ENCODE measurements around the gene ATXN1.
"Not testable (repeated sequence)": the region's sequence is repeated elsewhere in the genome, so short reads cannot be mapped to it uniquely, and the experiment has no call there.

The ATXN1 gene

DNA sequence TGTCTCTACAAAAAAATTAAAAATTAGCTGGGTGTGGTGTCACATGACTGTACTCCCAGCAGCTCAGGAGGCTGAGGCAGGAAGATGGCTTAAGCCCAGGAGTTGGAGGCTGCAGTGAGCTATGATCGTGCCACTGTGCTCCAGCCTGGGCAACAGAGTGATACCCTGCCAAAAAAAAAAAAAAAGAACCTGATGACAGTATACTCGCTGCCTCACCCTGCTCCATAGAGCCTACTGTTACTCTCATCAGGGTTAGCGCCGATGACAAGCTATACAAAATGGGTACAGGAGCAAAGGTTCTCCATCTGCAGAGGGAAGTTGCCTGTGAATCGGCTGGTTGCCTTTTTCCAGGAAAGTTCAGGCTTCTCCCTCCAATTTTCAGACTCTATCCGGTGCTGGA lies 469.5 kb downstream of the ATXN1 start:
- no peak for DNase-seq

DNA sequence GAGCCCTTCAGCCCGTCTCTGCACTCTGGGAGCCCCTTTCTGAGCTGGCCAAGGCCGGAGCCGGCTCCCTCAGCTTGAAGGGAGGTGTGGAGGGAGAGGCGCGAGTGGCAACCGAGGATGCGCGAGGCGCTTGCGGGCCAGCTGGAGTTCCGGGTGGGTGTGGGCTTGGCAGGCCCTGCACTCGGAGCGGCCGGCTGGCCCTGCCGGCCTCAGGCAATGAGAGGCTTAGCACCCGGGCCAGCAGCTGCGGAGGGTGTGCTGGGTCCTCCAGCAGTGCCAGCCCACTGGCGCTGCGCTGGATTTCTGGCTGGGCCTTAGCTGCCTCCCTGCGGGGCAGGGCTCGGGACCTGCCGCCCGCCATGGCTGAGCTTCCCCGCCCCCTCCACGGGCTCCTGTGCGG lies 473.1 kb downstream of the ATXN1 start:
- no peak for DNase-seq

DNA sequence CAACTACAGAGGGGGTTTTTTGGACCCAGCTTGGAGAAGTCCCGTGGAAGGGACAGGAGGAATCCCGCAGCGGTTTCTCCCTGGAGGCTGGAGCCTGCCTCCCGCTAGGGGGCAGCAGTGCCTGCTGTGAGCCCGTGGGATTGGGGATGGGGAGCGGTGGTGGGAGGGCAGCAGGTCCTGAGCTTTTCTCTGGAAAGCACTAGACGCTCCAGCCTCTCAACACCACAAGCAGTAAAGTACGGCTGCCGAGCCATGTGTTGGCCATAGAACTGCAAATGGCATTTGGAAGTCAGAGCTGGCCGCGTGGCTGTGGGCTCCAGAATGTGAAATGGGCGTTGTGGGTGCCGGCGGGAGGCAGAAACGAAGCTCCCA lies 475.1 kb downstream of the ATXN1 start:
- peak; percentile 59 for DNase-seq

DNA sequence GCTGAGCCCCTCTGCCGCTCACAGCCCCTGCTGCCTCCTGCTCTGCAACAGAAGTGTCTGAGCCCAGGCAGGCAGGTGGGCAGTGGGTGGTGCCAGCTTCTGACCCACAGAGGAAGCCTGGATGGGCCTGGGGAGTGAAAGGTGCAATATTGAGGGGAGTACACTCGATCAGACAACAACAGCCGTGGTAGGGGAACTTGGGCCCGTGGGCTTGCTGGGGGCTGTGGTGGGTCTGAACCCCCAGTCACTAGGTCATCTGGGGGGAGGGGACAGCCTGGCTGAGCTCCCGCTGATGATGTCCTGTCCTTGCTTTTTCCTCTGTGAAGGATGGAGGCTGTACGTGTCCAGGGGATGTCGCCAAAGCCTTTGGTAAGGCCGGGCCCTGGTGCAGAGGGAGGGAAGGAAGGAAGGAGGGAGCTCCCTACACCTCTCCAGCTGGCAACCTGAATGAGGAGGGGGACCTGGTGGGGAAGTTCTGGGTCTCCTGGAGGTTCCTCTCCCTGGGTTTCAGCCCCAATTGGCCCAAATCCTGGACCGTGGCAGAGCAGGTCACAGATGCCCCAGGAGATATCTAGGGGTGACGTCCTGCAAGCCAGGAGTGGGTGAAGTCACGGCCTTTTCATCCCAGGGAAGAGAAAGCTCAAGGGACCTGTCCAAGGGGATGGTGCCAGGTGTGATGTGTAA lies 475.7 kb downstream of the ATXN1 start:
- DNase-seq: no peak

DNA sequence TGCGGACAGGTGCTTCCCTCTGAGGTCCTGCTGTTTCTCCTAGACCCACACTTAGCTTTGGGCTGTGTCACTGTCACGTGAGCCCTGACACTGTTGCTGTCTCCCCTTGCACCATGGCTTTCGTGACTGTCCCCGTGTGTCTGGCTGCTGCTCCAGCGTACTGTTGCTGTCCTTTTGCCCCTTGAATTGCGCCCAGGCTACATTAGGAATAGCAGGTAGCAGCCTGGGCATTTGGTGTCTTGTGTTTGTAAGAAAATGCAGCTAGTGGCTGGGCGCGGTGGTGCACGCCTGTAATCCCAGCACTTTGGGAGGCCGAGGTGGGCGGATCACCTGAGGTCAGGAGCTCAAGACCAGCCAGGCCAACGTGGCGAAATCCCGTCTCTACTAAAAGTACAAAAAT lies 476.8 kb downstream of the ATXN1 start:
- no peak for DNase-seq

DNA sequence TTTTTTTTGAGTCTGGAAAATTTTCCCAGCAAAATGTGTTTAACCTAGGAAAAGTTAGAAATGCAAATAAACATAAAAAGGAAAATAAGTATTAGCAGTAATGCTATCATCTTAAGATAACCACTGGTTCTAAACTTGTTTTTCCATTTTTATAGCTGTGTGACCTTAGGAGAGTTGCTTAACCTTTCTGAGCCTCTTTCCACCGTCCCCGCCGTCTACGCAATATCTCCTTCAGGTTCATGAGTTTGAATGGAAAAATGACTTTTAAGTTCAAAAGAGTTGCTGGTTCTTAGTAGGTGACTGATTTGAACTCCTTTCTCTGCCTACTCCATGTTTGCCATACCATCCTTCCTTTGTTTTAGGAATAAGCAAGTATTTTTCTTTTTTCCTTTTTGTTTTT lies 478.9 kb downstream of the ATXN1 start:
- no peak for DNase-seq

DNA sequence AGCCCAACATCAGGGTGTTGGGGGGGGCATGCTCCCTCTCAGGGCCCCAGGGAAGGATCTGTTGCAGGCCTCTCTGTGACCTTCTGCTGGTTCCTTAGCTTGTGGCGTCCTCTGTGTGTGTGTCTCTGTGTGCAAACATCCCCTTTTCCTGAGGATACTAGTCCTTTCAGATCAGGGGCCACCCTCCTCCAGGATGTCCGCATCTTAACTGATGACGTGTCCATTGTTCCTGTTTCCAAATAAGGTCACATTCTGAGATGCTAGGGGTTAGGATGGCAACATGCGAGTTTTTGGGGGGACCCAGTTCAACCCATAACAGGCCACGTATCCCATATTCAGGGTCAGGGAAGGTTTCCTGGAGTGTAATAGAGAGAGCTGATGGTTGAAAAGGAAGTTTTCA lies 482.0 kb downstream of the ATXN1 start:
- DNase-seq: no peak

DNA sequence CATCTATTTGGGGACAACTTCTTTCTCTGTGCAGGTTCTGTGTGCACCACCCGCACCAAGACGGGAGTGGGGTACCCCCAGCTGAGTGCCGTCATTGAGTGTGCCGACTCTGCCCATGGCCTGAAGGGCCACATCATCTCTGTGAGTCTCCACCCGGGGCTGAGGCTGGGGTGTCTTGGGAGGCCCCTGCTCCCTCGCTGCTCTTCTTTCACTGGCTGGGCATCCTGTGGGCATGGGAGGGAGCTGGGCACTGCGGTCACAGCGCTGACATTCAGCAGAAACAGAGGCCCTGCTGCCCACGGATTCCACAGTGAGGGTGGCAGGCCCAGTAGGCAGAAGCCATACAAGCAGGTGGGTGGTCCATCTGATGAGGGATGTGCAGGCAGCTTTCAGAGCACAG lies 482.5 kb downstream of the ATXN1 start:
- no peak for DNase-seq

DNA sequence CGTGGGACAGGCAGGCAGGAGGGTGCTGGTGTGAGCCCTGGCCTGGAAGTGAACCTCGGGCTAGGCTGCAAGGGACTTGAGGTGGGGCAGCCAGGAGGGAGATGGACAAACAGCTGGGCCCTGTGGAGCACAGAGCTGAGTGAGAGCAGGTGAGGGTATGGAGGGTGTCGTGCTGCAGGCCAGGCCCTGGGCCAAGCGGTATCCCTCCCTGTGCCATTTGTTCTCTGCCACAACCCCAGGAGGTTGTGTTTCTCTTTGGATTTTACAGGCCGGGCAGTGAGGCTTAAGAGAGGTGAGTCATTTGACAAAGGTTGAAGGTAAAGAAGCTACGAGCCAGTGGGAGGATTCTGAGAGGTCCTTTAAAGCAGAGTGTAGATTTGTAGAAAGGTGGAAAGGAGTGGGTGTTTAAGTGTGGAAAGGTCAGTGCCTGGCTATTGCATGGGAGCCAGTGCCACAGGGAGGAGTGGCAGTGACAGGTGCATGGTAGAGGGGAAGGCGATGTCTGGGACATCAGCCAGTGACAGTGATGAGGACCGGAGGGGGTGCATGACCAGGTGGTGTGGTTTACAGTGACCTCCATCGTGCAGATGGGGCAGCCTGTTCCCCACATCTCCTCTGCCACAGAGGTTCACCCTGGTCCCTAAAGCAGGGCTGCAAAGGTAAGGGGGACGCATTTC lies 483.1 kb downstream of the ATXN1 start:
- DNase-seq: no peak

DNA sequence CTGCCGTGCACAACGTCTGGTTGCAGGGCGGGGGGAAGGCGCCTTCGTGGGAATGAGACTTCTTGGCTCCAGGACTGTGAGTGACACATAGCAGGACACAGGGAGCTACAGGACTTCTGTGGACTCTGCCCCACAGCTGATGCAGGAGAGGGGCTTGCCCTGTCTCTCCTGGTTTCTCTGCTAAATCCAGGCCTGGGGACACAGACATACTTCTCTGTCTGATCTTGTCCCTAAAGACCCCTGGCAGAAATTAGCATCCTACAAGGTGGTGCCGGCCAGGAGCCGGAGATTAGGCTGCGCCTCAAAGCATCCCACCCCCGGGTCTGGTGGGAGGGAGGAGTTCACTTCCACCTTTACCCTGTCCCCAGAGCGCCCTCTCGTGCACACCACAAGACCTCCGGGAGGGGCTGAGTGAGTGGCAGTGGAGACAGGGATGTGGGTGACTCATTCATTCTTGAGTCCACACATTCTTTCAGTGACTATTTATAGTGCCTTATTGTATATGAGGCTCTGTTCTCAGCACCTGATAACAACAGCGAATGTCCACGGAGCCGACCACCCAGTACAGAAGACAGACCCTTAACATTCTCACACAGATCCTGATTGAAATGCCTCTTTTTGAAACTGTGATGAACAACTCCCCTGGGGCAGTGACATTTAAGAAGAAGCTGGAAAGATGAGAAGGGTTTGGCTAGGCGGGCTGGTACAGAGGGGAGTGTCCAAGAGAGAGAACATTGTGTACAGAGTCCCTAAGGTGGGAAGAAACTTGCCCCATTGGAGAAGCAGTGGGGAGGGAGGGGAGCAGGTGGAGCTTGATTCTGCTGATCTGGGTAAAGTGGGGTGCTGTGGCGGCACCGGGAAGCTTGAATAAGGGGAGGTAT lies 483.9 kb downstream of the ATXN1 start:
- peak; percentile 35 for DNase-seq

DNA sequence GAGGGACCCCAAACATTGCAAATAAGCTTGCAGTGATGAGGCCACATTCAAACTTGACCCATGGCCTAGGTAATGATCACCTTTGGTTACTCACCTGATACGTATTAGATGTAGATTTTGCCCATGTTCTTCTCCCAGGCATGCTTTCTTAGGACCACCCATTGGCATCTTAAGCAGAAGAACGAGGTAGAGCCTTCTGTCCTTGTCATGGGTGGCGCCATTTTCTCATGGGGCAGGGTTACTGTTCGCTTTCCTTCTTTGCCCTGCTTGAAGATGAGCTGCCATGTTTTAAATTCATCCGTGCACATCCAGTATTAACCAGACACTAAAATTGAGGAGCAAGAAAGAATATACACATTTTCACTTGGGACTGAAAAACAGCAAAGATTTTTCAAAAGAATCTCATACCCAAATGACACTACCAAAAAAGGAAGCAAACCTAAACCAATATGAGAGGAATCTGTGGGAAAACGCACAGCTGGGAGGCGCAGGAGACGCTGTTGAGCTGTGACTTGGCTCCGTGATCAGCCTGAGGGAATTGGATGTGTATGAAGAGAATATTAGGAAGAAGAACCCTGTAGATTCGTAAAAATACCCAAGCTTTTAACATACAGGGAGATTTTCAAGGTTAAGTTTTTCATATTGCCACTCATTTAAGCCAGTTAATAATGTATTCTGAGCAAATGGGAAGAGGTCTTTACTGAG lies 486.2 kb downstream of the ATXN1 start:
- no peak for DNase-seq

DNA sequence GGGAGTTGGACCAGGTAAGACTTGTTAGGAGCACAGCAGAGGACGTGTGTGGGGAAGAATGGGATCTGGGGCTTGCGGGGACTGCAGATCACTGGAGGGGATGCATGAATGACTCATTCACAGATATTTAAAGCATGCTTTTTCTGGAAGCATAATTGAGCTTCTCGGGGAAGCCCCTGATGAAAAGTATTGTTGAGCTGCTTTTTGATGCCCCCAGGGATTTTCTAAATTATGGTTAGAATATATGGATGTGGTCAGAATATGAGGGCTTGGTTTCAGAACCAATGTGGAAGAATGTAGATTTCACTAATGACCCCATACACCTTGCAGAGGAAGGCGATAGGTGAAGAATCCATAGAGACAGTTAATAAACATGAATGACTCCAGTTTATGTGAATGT lies 486.8 kb downstream of the ATXN1 start:
- no peak for DNase-seq

DNA sequence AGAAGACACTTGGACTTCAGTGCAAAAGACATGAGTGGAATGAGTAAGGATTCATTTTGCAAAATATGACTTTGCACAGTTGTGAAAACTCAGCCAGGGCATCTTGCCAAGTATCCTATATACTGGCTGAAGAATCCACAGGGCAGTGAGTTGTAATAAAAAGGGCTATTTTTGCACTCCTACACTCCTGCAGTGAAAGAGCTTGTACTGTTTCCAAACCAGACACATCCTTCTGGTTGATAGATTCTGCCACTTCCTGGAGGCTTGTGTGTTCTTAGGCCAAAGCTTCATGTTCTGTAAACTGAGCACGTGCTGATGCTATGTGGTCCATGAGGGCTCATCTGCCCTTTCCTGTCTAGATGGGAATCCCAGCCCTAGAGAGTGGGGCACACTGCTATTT lies 488.0 kb downstream of the ATXN1 start:
- no peak for DNase-seq

DNA sequence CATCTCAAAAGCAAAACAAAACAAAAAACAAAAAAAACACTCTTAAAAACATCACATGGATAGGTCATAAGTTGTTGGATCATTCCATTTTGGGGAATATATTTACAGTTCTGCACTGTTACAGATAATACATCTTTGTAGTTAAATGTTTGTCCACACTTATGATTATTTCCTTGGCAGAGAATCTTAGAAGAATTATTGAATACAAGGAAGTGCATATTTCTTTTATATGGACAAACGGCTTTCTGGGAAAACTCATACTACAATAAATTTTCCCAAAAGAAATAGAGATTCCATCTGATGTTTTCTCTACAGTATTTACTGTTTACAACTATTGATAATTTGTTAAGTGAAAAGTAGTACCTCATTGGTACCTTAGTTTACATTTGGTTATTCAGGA lies 489.1 kb downstream of the ATXN1 start:
- DNase-seq: no peak

DNA sequence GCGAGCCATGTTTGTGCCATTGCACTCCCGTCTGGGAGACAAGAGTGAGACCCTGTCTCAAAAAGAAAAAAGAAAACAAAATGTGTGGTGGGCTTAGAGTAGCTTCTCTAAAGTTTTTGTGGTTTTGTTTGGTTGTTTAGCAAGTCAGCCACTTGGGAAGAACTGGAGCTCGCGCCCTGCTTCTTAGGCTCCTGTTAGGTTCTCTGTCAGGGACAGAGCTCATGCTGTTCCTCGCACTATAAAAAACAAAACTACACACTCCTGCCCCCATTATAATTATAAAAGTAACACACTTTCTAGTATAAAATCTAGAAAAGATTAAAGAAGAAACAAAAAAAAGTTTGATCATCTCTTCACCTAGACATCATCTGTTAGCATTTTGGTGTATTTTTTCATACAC lies 489.8 kb downstream of the ATXN1 start:
- DNase-seq: no peak

DNA sequence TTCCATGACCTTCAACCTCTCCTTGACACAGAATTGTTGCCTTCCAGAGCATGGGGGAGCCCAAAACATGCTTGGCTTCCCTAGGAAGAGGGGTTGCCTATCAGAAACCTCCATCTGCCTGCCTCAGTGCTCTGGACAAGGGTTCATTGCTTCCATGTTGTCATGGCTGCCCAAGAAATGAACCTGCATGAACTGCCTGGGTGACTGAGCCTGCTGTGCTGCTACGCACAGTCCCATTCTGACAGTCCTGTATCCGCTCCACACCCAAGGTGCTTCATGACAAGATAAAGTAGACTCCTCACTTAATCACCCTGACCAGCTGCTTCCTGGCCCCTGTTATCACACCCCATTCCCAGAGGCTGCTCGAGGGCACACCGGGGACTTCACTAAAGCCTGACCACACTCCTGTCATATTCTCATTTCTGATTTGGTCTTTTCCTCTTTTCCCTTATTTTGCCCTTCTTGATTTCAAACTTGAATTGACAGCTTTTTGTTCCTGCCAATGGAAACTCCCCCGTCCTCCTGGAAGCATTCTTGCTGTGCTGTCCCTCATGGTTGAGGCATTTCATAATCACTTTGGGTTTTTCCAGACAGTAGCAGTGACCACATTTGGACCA lies 491.0 kb downstream of the ATXN1 start:
- DNase-seq: no peak

DNA sequence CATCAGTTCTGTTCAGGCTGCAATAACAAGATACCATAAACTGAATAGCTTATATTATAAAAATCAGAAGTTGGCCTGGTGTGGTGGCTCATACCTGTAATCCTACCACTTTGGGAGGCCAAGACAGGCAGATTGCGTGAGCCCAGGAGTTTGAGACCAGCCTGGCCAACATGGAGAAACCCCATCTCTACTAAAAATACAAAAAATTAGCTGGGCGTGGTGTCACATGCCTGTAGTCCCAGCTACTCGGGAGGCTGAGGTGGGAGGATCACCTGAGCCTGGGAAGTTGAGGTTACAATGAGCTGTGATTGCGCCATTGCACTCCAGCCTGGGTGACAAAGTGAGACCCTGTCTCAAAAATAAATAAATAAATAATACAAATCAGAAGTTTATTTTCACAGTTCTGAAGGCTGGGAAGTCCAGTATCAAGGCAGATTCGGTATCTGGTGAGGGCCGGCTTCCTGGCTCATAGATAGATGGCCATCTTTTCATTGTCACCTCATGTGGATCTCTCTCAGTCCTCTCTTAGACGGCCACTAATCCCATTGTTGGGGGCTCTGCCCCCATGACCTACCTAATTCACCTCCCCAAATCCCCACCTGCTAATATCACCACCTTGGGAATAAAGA lies 491.7 kb downstream of the ATXN1 start:
- not testable (repeated sequence) for DNase-seq

DNA sequence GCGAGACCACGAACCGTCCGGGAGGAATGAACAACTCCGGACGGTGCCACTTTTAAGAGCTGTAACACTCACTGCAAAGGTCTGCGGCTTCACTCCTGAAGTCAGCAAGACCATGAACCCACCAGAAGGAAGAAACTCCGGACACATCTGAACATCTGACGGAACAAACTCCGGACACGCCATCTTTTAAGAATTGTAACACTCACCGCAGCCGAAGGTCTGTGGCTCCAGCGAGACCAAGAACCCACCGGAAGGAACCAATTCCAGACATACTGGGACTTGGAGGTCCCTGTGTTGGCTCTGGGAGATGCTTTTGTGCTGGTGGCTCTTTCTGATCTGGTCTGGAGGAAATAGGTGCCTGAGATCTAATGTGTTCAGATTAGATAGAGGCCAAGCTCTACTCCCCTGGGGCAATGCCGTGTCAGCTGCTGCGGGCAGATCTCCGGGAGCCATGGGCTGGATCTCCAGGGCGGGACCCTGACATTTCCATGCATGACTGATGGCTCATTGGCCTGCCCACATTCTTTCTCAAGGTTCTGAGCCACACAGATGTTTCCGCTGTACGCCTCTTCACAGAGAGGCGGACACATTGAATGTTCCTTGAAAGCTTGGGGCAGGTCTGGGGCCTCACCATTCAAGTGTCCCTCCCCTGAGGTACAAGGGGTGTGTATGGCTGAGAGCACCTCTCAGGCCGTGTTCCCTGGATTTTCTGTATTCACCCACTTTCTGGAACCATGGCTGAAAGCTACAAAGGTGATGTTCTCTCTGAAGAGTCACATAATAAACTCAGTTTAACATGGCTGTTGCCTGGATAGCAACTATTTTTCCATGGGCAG lies 493.6 kb downstream of the ATXN1 start:
- DNase-seq: no peak

DNA sequence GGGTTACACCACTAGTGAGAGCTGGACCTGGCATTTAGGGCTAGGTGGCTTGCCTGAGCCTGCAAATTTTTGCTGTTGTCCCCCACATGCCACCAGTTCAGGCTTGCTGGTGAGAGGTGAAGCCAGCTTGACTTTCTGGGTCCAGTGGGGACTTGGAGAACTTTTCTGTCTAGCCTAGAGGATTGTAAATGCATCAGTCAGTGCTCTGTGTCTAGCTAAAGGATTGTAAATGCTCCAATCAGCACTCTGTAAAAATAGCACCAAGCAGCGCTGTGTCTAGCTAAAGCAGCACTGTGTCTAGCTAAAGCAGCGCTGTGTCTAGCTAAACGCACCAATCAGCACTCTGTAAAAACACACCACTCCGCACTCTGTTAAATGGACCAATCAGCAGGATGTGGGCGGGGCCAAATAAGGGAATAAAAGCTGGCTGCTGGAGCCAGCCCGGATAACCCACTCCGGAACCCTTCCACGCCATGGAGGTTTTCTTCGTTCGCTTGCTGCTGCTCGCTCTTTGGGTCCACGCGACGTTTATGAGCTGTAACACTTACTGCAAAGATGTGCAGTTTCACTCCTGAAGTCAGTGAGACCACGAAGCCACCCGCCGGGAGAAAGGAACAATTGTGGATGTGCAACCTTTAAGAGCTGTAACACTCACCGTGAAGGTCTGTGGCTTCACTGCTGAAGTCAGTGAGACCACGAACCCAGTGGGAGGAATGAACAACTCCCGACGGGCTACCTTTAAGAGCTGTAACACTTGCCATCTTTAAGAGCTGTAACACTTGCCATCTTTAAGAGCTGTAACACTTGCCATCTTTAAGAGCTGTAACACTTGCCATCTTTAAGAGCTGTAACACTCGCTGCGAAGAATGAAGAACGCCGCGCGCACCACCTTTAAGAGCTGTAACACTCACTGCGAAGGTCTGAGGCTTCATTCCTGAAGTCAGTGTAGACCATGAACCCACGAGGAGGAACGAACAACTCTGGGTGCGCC lies 495.6 kb downstream of the ATXN1 start:
- DNase-seq: no peak

DNA sequence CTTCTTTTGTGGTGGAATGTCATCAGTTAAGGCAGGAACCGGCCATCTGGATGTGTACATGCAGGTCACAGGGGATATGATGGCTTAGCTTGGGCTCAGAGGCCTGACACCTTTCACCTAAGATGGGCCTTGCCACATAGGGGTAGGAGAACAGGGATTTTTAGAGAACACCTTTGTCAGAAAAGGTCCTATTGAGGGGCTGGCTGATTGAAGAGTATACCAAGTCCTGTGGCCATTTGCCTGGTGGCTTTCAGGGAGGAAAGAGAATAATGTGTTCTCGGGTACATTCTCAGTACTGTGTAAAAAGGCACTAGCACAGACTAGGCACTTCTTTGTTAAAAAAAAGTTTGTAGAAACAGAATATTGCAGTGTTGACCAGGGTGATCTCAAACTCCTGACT lies 496.5 kb downstream of the ATXN1 start:
- DNase-seq: no peak

Measured in stimulated activated CD8-positive, alpha-beta memory T cell treated with anti-CD3 and anti-CD28 coated beads, Interleukin-4, amount 100 ng/mL, for 48 hours (primary cell).